ENCODE measurements around the gene CMTM1.
"Not testable (repeated sequence)": the region's sequence is repeated elsewhere in the genome, so short reads cannot be mapped to it uniquely, and the experiment has no call there.

The CMTM1 gene

GRCh38 chr16:66594739-66595138, 28.5 kb downstream of the CMTM1 start:
- DNase-seq, result no peak

- not testable (repeated sequence) for DNase-seq
Observed at GRCh38 chr16:66596559-66596958, 30.3 kb downstream of the CMTM1 start.

GRCh38 chr16:66596986-66597848, 31.0 kb downstream of the CMTM1 start:
- no peak for DNase-seq

- DNase-seq, result no peak
Observed at GRCh38 chr16:66598111-66598510, 31.9 kb downstream of the CMTM1 start.

- DNase-seq, result no peak
Observed at GRCh38 chr16:66599726-66600125, 33.5 kb downstream of the CMTM1 start.

- DNase-seq, result no peak
Observed at GRCh38 chr16:66600477-66600876, 34.2 kb downstream of the CMTM1 start.

- no peak for DNase-seq
Observed at GRCh38 chr16:66601471-66601870, 35.2 kb downstream of the CMTM1 start.

- peak; percentile 57 for DNase-seq
Observed at GRCh38 chr16:66603537-66604375, 37.5 kb downstream of the CMTM1 start.

GRCh38 chr16:66604376-66605176, 38.3 kb downstream of the CMTM1 start, which contains the start of gene CMTM3:
Gene CMTM3, plus strand, starts transcription at chr16:66604704. Its CDS starts 102 bp downstream, at chr16:66604806.
- no peak for DNase-seq

- DNase-seq, result no peak
Observed at GRCh38 chr16:66605177-66605978, 39.1 kb downstream of the CMTM1 start.

- no peak for DNase-seq
Observed at GRCh38 chr16:66605979-66606751, 39.9 kb downstream of the CMTM1 start.

GRCh38 chr16:66608241-66609138, 42.3 kb downstream of the CMTM1 start:
- peak; percentile 37 for DNase-seq

- no peak for DNase-seq
Observed at GRCh38 chr16:66609139-66609510, 42.9 kb downstream of the CMTM1 start.

- DNase-seq, result no peak
Observed at GRCh38 chr16:66610111-66610820, 44.0 kb downstream of the CMTM1 start.

GRCh38 chr16:66611911-66612310, 45.7 kb downstream of the CMTM1 start:
- not testable (repeated sequence) for DNase-seq

GRCh38 chr16:66612422-66612821, 46.2 kb downstream of the CMTM1 start:
- no peak for DNase-seq

GRCh38 chr16:66614161-66614802, 48.0 kb downstream of the CMTM1 start:
- DNase-seq, result no peak

- no peak for DNase-seq
Observed at GRCh38 chr16:66616169-66616568, 49.9 kb downstream of the CMTM1 start.

GRCh38 chr16:66616592-66616991, 50.4 kb downstream of the CMTM1 start:
- no peak for DNase-seq
